ENCODE measurements around the gene EIF1B. TPM values are rescaled to one million over a fixed set of nuclear protein-coding genes. Genes with fewer than 3 reads are reported as not detected.

EIF1B gene
- total RNA-seq, 1 donor from 2014 or later = 17.9 TPM

GRCh38 chr3:40308725-40309417 is 636 bp upstream of the EIF1B start:
- ATAC-seq = peak; percentile 11
- DNase-seq (ENCODE audit: low spot score) = no peak

DNA sequence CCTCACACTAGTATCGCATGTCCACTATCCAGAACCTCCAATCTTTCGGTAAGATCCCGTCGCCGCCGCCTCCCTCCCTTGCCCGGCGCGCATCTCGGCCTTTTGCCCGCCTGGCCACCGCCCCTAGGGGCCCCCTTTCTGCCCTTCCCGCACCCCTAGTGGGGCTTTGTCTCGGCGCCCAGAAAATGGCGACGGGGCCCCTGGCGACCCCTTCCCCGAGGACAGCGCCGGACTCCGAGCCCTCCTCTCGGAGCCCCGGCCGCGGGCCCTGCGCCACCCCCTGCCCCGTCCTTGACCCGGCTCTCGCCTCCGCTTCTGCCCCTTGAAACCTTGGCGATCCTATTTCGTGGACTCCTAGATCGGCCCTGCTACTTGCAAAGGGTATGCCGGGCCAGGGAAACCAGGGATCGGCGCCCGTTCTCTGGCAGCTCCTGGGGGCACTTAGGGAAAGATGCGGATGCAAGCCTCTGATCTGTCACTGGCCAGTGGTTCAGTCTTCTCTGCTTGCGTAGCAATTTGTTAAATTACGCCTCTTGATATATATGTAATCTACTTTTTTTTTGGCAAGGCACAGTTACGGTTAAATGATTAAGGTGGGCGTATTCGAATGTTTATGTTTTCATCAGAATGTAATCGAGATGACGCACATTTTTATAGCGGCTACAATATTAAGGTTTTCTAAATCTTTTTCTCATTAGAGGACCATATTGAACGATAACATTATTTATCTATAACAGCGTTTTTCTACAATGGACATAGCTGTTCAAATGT is 603 bp downstream of the EIF1B start:
- DNase-seq (ENCODE audit: low spot score) (peak; percentile 70), ATAC-seq (peak; percentile 51)

- ATAC-seq (no peak), DNase-seq (ENCODE audit: low spot score) (no peak)
Observed at GRCh38 chr3:40310705-40311104, 1.2 kb downstream of the EIF1B start.

DNA sequence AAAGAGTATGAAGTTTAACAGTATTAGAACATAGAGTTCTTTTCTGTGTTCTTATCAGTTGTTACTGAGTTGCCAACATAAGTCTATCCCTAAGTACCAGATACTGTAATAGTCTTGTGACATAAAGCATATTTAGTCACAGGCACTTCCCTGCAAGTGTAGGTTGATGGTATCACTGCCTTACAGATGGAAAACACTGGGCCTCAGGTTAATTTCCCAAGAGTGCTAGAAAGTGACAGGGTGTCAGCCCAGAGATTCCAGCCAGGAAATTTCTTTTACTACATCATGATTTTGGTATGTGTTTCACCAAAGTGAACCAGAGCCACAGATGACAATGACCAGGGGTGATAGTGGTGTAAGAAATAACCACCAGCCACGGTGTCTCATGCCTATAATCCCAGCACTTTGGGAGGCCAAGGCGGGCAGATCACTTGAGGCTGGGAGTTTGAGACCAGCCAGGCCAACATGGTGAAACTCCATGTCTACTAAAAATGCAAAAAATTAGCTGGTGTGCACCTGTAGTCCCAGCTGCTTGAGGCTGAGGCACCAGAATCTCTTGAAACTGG is 3.2 kb downstream of the EIF1B start:
- ATAC-seq (no peak), DNase-seq (ENCODE audit: low spot score) (no peak)

- no peak for DNase-seq (ENCODE audit: low spot score)
Observed at GRCh38 chr3:40313975-40314860, 4.7 kb downstream of the EIF1B start.

DNA sequence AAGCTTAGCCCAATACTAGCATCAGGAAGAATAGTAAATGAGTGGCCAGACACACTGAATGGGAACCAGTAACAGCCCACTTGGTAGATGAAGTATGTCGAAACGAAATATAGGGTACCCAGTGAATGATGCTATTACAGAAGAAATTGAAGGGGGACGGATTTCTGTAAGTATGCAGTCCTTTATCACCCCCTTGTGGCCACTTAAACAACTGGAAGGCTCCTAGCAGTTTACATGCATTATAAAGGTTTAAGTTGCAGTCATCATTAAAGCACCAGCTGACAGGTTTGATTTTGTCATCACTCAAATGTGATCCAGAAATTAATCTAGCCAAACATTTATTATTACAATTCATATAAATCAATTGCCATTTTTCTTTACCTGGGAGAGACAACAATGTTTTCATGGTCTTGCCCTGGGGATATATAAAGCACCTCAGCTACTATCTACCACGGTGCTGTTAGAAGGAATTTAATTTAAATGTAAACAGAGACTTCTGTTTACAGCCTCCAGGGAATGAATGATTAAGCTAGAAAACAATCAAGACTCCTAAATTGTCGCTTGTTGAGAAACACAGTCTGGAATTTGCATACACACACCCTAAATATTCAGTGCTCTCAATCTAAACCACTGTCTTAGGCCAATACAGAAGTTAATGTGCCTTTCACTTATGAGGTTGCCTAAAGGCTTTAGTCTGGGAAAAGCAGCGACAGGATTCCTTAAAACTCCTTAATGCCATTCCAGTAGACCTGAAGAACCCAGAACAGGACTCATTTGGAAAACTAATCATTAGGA is 7.8 kb downstream of the EIF1B start:
- peak; percentile 82 for ATAC-seq
- DNase-seq (ENCODE audit: low spot score) = no peak

More at GRCh38 chr3:40313975-40314860, 4.7 kb downstream of the EIF1B start:
- ATAC-seq = peak; percentile 5

GRCh38 chr3:40321818-40322217 is 12.3 kb downstream of the EIF1B start:
- no peak for DNase-seq (ENCODE audit: low spot score)

DNA sequence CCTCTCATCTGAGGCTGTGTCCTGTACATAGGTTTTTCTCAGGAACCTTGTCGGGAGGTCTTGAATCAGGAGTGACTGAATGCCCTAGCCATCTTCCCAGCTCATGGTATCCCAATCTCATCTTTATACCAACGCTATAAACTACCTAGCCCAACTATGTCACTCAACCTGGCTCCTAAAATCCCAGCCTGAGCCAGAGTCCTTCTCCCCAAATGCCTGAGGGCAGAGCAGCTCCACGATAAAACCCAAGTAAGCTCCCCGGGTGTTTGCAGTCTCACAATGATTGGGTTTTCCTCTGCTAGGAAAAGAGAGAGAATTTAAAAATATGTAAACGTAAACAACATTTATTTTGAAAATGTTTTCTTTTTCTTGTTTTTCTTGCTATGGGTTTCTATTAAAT is 14.4 kb downstream of the EIF1B start:
- ATAC-seq = no peak
- DNase-seq (ENCODE audit: low spot score) = no peak

More at GRCh38 chr3:40321818-40322217, 12.3 kb downstream of the EIF1B start:
- no peak for ATAC-seq

DNA sequence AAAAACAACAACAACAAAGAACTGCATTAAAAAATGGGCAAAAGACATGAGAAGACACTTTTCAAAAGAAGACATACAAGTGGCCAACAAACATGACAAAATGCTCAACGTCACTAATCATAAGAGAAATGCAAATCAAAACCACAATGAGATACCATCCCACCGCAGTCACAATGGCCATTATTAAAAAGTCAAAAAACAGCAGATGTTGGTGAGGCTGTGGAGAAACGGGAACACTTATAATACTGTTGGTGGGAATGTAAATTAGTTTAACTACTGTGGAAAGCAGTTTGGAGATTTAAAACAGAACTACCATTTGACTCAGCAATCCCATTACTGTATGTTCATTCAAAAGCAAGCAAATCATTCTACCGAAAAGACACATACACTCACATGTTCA is 15.1 kb downstream of the EIF1B start:
- ATAC-seq = no peak
- DNase-seq (ENCODE audit: low spot score) = no peak

DNA sequence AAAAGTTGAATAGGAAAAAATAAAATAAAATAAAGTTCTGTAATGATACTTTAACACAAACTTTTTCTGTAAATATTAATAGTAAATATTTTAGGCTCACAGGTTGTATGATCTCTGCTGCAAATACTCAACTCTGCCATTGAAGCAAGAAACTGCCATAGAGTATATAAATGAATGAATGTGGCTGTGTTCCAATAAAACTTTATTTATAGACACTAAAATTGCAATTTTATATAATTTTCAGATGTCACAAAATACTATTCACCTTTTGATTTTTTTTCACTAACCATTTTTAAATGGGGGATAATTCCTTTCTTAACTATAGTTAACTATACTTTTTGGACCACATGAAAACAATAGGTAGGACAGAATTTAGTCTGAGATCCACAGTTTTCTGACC is 16.0 kb downstream of the EIF1B start:
- ATAC-seq (no peak), DNase-seq (ENCODE audit: low spot score) (no peak)

DNA sequence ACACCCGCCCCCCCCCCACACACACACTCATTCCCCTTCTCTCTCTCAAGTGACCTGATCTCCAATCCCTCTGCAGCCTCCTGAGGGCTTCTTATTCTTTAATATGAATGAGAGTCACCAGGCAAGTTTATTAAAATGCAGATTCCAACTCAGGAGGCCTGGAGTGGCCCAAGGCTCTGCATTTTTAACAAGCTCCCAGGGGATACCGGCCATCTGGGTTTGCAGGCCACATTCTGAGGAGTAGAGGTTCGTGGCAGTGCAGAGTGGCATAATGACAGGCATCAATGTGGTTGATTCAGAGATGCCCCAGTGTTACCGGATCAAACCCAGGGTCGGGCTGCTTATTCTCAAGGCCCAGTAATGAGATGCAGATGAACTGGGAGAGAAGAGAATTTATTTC is 18.9 kb downstream of the EIF1B start:
- DNase-seq (ENCODE audit: low spot score) (no peak), ATAC-seq (no peak)

- no peak for DNase-seq (ENCODE audit: low spot score)
- ATAC-seq = no peak
Observed at GRCh38 chr3:40329071-40329470, 19.6 kb downstream of the EIF1B start.

GRCh38 chr3:40332684-40333083 is 23.2 kb downstream of the EIF1B start:
- DNase-seq (ENCODE audit: low spot score) = no peak
- ATAC-seq = no peak

DNA sequence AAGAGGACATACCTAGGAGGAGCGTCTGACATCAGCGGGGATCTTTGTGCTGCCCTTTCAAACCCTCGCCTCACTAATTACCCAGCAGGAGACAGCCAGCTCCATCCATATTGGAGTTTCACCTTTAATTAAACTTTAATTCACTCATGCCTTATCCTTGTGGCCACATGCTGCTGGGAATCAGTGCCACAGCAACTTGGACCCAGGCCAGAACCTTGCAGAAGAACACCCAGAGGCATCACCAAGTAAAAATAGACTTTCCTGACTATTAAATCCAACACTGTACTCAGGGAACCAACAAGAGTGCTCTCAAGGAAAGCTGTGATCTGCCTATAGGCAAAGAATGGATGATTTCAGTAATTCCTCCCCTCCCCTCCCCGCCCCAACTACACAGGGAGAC is 23.9 kb downstream of the EIF1B start:
- DNase-seq (ENCODE audit: low spot score) = no peak
- no peak for ATAC-seq

DNA sequence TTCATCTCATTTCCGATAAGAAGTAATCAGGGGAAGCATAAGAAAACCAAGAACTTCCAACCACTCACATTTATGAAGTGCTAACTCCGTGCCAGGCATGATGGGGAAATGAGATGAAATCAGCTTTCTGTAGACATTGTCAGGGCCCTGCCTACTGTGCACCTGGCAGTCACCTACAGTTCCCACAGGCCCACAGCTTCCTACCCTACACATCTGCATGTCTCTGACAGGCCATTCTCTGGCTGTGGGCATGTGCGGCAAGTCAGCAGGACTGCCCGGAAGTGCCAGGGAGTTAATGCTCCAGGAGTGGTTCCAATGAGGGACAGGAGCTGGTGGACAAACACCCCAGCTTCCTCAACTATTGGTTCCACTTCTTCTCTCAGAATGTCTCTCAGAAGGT is 24.3 kb downstream of the EIF1B start:
- DNase-seq (ENCODE audit: low spot score) (no peak), ATAC-seq (no peak)

- ATAC-seq = no peak
- DNase-seq (ENCODE audit: low spot score) = no peak
Observed at GRCh38 chr3:40336101-40336500, 26.6 kb downstream of the EIF1B start.

GRCh38 chr3:40336511-40337135 is 27.1 kb downstream of the EIF1B start:
- ATAC-seq = no peak
- DNase-seq (ENCODE audit: low spot score) = no peak

DNA sequence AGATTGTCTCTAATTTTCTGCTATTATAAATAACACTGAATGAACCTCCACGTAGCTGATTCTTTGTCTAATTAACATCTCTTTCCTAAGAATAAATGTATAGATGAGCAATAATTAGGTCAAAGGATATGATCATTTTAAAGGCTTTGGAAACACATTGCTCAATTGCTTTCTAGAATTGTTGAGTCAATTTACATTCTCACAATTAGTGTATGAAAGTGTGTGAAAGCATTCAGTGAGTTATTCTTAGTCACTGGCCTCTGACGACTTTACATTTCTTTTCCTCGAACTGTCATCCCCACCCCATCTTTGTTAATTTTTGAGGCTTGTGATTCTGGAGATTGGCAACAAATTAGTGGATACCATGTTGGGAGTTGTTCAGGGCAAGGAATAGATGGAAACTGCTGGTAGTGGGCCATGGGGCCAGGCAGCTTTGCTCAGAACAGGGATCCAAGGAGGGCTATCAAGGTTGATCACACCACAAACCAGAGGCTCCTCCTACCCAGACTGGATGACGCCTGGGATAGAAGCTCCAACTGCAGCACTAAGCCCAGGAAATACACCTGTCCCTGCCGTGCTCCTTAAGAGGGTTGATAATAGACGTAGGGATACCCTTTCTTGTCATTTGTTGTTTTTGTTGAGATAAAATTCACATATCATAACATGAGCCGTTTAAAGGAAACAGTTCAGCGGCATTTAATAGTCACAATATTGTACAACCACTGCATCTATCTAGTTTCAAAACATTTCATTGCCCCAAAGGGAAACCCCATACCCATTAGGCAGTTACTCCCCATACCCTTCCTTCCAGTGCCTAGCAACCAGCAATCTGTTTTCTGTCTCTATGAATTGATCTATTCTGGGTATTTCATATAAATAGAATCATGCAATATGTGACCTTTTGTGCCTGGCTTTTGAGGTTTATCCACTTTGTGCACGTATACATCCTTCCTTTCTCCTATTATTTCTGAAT is 27.9 kb downstream of the EIF1B start:
- no peak for ATAC-seq
- no peak for DNase-seq (ENCODE audit: low spot score)

GRCh38 chr3:40339871-40340270 is 30.4 kb downstream of the EIF1B start:
- DNase-seq (ENCODE audit: low spot score) (no peak), ATAC-seq (no peak)
